ENCODE results near the gene VARS2. TPM values are rescaled to one million over a fixed set of nuclear protein-coding genes. Genes with fewer than 3 reads are reported as not detected.
"Not testable (repeated sequence)": the region's sequence is repeated elsewhere in the genome, so short reads cannot be mapped to it uniquely, and the experiment has no call there.

Gene VARS2
- 10 to 100 TPM; 50.5 to 64.4 TPM for total RNA-seq

DNA sequence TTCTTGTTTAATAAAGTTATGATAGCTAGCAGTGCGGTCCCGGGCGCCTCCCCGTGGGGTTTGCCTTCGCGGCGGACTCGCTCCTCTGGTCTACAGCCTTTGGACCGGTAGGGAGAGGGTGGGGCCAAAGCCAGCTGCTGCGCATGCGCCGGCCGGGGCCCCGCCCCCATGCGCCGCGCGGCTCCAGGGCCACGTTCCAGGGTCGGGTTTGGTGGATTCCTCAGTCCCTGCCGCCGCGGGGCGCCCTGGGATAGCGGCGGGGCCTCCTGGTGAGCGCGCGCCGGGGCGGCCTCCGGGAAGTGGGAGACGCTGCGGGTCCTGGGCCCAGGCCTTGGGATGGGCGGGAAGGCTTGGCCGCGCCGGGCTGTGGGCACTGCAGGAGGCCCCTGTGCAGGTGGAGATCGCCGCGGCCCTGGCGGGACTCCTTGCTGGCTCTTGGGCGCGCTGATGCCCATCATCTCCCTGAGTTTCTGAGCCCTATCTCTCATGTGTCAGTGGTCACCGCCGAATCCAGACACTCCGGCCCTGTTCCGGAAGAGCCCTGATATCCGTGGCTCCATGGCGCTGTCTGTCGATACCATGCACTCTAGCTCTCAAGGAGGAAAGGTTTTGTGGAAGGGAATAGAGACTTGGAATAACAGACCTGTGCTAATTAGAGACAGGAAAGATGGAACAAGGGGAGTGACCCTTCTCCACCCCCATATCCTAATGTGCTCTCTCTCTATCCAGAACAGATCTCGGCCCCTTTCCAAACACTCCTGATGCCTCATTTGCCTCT, at the start of gene VARS2:
VARS2 (plus strand) TSS at position 163 of the 778 bp plus-strand sequence; CDS start at position 762, 599 bp downstream.
- H3K9me3 Mint-ChIP-seq: no peaks in the 10 kb centered on the region
- ATAC-seq (replicated peaks): peak; percentile 97
- H3K4me1 Mint-ChIP-seq: peaks cover 12% of the 10 kb centered on the region
- H3K27ac Mint-ChIP-seq: peak within 1 kb of the TSS; percentile 93
- H3K36me3 Mint-ChIP-seq (ENCODE audit: low read depth): peaks cover 87% of the 10 kb centered on the region
- peak within 1 kb of the TSS; percentile 94 for H3K4me3 Mint-ChIP-seq
- H3K27me3 Mint-ChIP-seq: no peaks in the 10 kb centered on the region

GRCh38 chr6:30864325-30864724, 49.7 kb upstream of the VARS2 start:
- H3K27ac Mint-ChIP-seq: no peak overlapping the region
- no peaks in the 10 kb centered on the region for H3K36me3 Mint-ChIP-seq (ENCODE audit: low read depth)
- no peaks in the 10 kb centered on the region for H3K27me3 Mint-ChIP-seq
- no peak for ATAC-seq (replicated peaks)
- H3K4me1 Mint-ChIP-seq: peaks cover 11% of the 10 kb centered on the region
- peaks cover 6% of the 10 kb centered on the region for H3K9me3 Mint-ChIP-seq
- H3K4me3 Mint-ChIP-seq: no peak overlapping the region

- not testable (repeated sequence) for H3K27me3 Mint-ChIP-seq; H3K27ac Mint-ChIP-seq; H3K36me3 Mint-ChIP-seq (ENCODE audit: low read depth); H3K4me1 Mint-ChIP-seq; H3K9me3 Mint-ChIP-seq; H3K4me3 Mint-ChIP-seq; ATAC-seq (replicated peaks)
Measured at GRCh38 chr6:30869241-30869749, 44.7 kb upstream of the VARS2 start.

GRCh38 chr6:30870546-30870945, 43.5 kb upstream of the VARS2 start:
- Mint-ChIP-seq H3K4me1 (peaks cover 8% of the 10 kb centered on the region), H3K4me3 (peak overlapping the region; percentile 22), H3K27ac (peak overlapping the region; percentile 78), H3K27me3 (no peaks in the 10 kb centered on the region), H3K36me3 (ENCODE audit: low read depth) (no peaks in the 10 kb centered on the region), H3K9me3 (peaks cover 7% of the 10 kb centered on the region)
- peak; percentile 90 for ATAC-seq (replicated peaks)

GRCh38 chr6:30871592-30872183, 42.4 kb upstream of the VARS2 start:
- H3K9me3 Mint-ChIP-seq: peaks cover 7% of the 10 kb centered on the region
- H3K36me3 Mint-ChIP-seq (ENCODE audit: low read depth): no peaks in the 10 kb centered on the region
- H3K27me3 Mint-ChIP-seq: no peaks in the 10 kb centered on the region
- H3K4me1 Mint-ChIP-seq: peaks cover 8% of the 10 kb centered on the region
- ATAC-seq (replicated peaks): no peak
- peak overlapping the region; percentile 78 for H3K27ac Mint-ChIP-seq
- H3K4me3 Mint-ChIP-seq: peak overlapping the region; percentile 22

DNA sequence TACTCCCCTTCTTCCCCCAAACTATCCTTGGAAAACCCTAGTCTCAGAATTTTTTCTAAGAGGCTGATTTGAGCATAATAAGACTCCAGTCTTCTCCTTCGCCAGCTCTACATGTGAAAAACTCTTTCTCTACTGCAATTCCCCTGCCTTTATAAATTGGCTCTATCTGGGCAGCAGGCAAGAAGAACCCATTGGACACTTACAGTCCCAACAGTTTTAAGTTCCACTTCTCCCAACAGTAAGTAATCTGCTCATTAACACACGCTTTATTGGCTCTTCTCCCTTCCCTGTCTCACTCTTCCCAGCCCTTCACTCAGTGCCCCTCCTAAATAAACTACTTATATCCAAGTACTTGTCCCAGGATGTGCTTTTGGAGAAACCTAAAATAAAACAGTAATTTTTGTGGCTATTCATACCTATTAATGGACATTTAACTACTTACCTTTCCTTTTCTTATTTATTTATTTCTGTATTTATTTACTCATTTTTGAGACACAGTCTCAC, 40.8 kb upstream of the VARS2 start:
- no peak for ATAC-seq (replicated peaks)
- Mint-ChIP-seq H3K4me3 (no peak overlapping the region), H3K4me1 (peaks cover 16% of the 10 kb centered on the region), H3K27ac (peak overlapping the region; percentile 25), H3K27me3 (no peaks in the 10 kb centered on the region), H3K36me3 (ENCODE audit: low read depth) (no peaks in the 10 kb centered on the region), H3K9me3 (peaks cover 7% of the 10 kb centered on the region)

GRCh38 chr6:30873795-30874194, 40.2 kb upstream of the VARS2 start:
- H3K4me3 Mint-ChIP-seq; ATAC-seq (replicated peaks); H3K27ac Mint-ChIP-seq; H3K36me3 Mint-ChIP-seq (ENCODE audit: low read depth); H3K27me3 Mint-ChIP-seq; H3K9me3 Mint-ChIP-seq: not testable (repeated sequence)
- H3K4me1 Mint-ChIP-seq: peaks cover 16% of the 10 kb centered on the region

GRCh38 chr6:30875244-30876038, 38.6 kb upstream of the VARS2 start:
- Mint-ChIP-seq H3K36me3 (ENCODE audit: low read depth) (no peaks in the 10 kb centered on the region), H3K4me3 (no peak overlapping the region), H3K9me3 (peaks cover 4% of the 10 kb centered on the region), H3K4me1 (peaks cover 16% of the 10 kb centered on the region), H3K27ac (no peak overlapping the region), H3K27me3 (no peaks in the 10 kb centered on the region)
- no peak for ATAC-seq (replicated peaks)

DNA sequence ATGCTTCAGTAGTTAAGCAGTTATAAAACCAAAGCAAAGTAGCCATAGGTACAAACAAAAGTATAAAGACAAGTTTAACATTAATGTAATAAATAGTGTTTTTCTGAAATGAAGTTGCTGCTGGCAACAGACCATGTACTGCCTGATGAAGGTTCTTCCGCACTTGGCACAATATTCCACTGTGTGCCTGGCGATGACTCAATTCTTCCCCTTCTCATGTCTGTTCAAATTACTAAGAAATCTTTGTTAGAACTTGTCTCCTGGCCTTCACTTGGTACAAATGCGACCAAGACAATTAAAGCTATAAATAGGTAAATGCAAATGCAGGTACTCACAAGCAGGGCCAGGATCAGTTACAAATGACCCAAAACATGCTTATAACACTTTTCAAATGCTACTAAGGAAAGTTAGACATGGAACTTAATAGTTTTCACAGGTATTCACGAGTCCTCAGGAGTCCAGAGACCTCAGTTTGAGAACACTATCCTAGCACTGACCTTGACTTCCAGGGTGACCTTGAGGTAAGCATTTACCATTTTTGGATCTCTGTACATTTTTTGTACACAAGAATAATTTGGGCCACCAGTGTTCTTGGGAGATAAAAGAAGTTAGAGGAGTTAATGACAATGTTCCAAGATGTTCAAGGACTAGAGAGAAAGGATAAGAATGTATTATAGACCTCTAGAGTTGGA, 37.9 kb upstream of the VARS2 start:
- H3K36me3 Mint-ChIP-seq (ENCODE audit: low read depth): no peaks in the 10 kb centered on the region
- peaks cover 16% of the 10 kb centered on the region for H3K4me1 Mint-ChIP-seq
- H3K27me3 Mint-ChIP-seq: no peaks in the 10 kb centered on the region
- H3K27ac Mint-ChIP-seq: peak overlapping the region; percentile 38
- peak overlapping the region; percentile 76 for H3K4me3 Mint-ChIP-seq
- no peak for ATAC-seq (replicated peaks)
- peaks cover 4% of the 10 kb centered on the region for H3K9me3 Mint-ChIP-seq

DNA sequence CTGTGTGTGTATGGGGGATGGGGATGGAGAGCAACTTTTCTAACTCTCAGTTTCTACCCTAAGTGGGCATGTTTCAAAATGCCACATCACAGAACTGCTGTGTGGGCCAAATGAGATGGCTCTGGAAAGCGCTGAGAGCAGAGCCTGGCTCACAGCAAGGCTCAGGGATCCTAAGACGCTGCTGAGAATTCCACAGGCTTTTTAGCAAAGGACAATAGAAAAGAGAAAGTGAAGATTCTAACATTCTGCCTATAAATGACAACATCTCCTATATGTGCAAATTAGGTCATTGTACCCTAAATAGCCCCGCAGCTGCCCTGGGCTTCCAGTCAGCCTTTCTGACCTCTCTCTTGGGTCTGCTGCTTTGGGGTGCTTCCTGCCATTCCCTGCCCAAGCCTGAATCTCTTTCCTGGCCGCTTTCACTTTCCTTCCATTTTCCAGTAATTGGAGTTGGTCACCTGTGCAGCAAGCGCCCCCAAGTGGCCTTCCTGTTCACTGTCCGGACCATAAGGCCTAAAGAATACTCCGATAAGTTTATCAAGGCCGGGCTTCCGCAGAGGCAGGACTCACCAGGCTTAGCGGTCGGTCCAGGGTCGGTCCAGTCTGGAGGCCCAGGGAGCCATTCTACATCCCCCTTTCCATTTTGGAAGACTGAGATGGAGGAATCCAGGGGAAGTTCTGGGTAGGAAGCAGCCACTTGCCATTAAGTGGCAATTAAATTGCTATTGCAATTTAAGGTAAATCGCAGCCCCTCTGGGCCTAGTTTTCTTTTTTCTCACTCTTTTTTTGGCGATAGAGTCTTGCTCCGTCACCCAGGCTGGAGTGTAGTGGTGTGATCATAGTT, 36.4 kb upstream of the VARS2 start:
- no peaks in the 10 kb centered on the region for H3K27me3 Mint-ChIP-seq
- peaks cover 20% of the 10 kb centered on the region for H3K4me1 Mint-ChIP-seq
- peak overlapping the region; percentile 76 for H3K4me3 Mint-ChIP-seq
- peak overlapping the region; percentile 78 for H3K27ac Mint-ChIP-seq
- H3K36me3 Mint-ChIP-seq (ENCODE audit: low read depth): no peaks in the 10 kb centered on the region
- peak; percentile 89 for ATAC-seq (replicated peaks)
- no peaks in the 10 kb centered on the region for H3K9me3 Mint-ChIP-seq

DNA sequence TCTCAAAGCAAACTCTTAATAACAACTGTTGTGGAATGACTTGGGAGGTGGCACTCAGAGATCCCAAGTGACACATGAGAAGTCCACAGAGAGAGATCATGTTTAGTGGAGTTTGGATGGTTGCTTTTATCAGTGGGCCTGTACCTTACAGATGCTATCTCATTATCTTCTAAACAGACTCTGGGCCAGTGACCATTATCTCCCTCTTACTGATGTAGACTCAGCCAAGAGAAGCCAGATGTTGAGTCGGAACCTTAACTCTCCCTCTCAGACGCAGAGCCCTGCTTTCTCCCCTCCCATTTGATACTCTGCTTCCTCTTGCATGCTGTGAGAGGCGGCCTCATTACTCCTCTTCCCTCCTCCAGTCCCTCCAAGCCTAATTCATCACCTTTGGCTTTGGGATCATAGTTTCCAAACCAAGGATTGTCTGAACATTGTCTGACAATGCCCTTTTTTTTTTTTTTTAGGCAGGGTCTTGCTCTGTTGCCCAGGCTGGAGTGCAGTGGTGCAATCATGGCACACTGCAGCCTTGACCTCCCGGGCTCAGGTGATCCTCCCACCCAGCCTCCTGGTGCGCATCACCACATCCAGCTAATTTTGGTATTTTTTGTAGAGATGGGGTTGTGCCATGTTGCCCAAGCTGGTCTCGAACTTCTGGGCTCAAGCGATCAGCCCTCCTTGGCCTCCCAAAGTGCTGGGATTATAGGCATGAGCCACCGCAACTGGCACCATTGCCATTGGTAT, 34.2 kb upstream of the VARS2 start:
- H3K27me3 Mint-ChIP-seq: no peaks in the 10 kb centered on the region
- H3K4me3 Mint-ChIP-seq: no peak overlapping the region
- H3K9me3 Mint-ChIP-seq: no peaks in the 10 kb centered on the region
- H3K4me1 Mint-ChIP-seq: peaks cover 26% of the 10 kb centered on the region
- H3K27ac Mint-ChIP-seq: no peak overlapping the region
- no peak for ATAC-seq (replicated peaks)
- no peaks in the 10 kb centered on the region for H3K36me3 Mint-ChIP-seq (ENCODE audit: low read depth)

DNA sequence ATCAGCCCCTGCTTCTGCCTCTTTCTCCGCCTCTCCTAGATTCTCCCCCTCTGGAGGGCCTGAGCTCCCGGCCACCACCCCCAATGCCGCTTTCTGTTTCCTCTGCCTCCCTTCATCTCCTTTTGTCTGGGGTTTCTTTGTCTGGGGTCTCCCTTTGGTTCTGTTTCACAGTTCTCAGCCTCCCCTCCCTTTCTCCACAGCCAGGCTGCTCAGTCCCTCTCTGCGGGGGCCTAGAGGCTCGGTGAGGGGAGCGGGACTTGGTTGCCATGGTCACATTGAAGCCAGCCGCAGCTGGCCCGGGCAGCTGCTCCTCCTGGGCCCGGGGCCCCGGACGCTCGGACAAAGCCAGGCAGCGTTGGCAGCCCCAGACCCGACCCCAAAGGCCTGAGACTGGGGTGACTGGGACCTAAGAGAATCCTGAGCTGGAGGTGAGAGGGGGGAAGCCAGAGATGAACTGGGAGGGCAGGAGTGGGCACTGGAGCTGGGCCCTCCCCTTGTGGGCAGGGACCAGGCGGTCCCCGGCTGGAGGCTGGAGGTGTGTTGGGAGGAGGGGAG, 33.3 kb upstream of the VARS2 start:
- no peak for ATAC-seq (replicated peaks)
- Mint-ChIP-seq H3K9me3 (no peaks in the 10 kb centered on the region), H3K4me3 (no peak overlapping the region), H3K27me3 (no peaks in the 10 kb centered on the region), H3K36me3 (ENCODE audit: low read depth) (no peaks in the 10 kb centered on the region), H3K27ac (no peak overlapping the region), H3K4me1 (peaks cover 32% of the 10 kb centered on the region)

Measured in activated T-helper 17 cell treated with anti-CD3 and anti-CD28 coated beads, Interleukin-2, amount 50 U/mL, for 72 hours (primary cell).